PFSK-1 (cell line): ENCODE data around the gene CYYR1.

Experiments
- POLR2AphosphoS5 ChIP-seq: IDR thresholded peaks from 2 replicates; pipeline ENCODE4 v1.6.1; 2012; ENCODE audit warnings: low read depth, mild to moderate bottlenecking, control low read depth, low read length, moderate library complexity
- TAF1 ChIP-seq: IDR thresholded peaks from 2 replicates; pipeline ENCODE4 v1.6.1; 2012; ENCODE audit warnings: low read length, control low read depth, borderline replicate concordance; ENCODE audit not compliant: insufficient read depth

DNA sequence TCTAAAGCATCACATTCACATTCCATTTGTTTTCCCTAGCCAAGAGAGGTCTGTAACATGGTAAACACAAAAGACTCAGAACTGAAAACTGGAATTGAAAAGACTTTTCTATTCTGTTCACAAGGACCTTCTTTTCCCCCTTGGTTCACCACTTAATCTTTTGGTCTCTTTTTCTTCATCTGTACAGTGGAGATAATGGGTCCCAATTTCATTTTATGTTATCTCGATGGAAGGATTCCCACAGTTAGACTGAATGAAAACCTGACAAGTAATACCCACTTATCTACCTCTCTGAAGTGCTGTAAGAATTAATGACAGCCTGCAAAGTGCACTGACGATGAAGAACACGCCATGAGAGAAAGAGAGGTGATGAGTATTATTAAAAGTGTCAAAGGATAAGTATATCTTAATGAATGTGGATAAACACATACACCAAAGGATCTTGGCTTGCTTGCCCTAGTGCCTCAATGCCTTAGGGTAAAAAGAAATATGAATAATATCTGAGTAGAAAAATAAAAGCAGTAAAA is 71.5 kb downstream of the CYYR1 start:
- TF ChIP-seq POLR2AphosphoS5 (no peak), TAF1 (no peak)
